Kidney (tissue), 14 donors: Measurements from ENCODE around the gene CCBE1. TPM values are rescaled to one million over a fixed set of nuclear protein-coding genes. Genes with fewer than 3 reads are reported as not detected.
A peak's percentile ranks its signal among the peaks of the same experiment; 100 is the strongest.

Experiments used
- DNase-seq, 5 donors: peaks; one replicate each; pipeline ENCODE4 v3.0.0-alpha.2; 2013 to 2020
- FAIRE-seq: peaks from 2 replicates; lab custom pipeline; 2012; peaks lifted over from hg19 to GRCh38; lab: Jason Lieb, UNC
- H3K27ac ChIP-seq, 2 donors: one replicate each; pipeline ENCODE4 v1.7.0; 2013; ENCODE audit warnings: low read depth in 2 of 2, low read length in 2 of 2, inconsistent platforms in 1 of 2
- H3K27me3 ChIP-seq: one replicate; pipeline ENCODE4 v1.7.1; 2013; ENCODE audit warnings: low read length, inconsistent platforms; ENCODE audit not compliant: control insufficient read depth, insufficient read depth
- H3K36me3 ChIP-seq, 3 donors: one replicate each; pipeline versions ENCODE4 v1.7.0 to v1.7.1; 2013; ENCODE audit warnings: low read length in 3 of 3, control low read depth in 1 of 3, inconsistent platforms in 1 of 3; ENCODE audit not compliant: insufficient read depth in 3 of 3, control insufficient read depth in 2 of 3
- H3K4me1 ChIP-seq, 3 donors: one replicate each; pipeline versions ENCODE4 v1.7.0 to v1.7.1; 2013; ENCODE audit warnings: low read length in 3 of 3, inconsistent platforms in 1 of 3, low read depth in 1 of 3; ENCODE audit not compliant: control insufficient read depth in 2 of 3, insufficient read depth in 2 of 3
- H3K4me3 ChIP-seq, 3 donors: one replicate each; pipeline versions ENCODE4 v1.7.0 to v1.8.1; 2013; ENCODE audit warnings: low read length in 3 of 3, control low read depth in 1 of 3, inconsistent platforms in 1 of 3
- H3K9ac ChIP-seq, 3 donors: one replicate each; pipeline versions ENCODE4 v1.7.0 to v1.7.1; 2013; ENCODE audit warnings: low read length in 3 of 3, control low read depth in 1 of 3, inconsistent platforms in 1 of 3
- H3K9me3 ChIP-seq, 3 donors: one replicate each; pipeline versions ENCODE4 v1.7.0 to v1.7.1; 2013; ENCODE audit warnings: low read length in 3 of 3, control low read depth in 1 of 3, inconsistent platforms in 1 of 3; ENCODE audit not compliant: control insufficient read depth in 2 of 3, insufficient read depth in 1 of 3
- intact Hi-C: fragments of 100-400 bp; cut with DNase I; formaldehyde crosslinking; loops from one replicate; pipeline ENCODE4 v1.11.1; 2022
- polyA plus RNA-seq: library from polyadenylated mRNA; stranded (reverse); fragments of 350-450 nt; fragmentation: Illumina TruSeq; extraction: RNeasy Lipid Tissue Mini Kit (QIAGEN cat#74804); gene quantifications from one replicate; pipeline ENCODE4 v1.2.3, GENCODE V29; 2014; ENCODE audit warnings: low read depth, low replicate concordance; ENCODE audit not compliant: insufficient read depth
- total RNA-seq: library from RNA; stranded (reverse); fragmentation: NEBNext Ultra II Directional; extraction: Animal tissue kit (Norgen Biotek cat#: 25700); gene quantifications from one replicate; pipeline ENCODE4 v1.2.1, GENCODE V29; 2021
- TF ChIP-seq, protein P1 (sequence below): IDR thresholded peaks from 3 replicates; pipeline ENCODE4 v1.5.1; 2012; ENCODE audit warnings: mild to moderate bottlenecking, moderate library complexity, borderline replicate concordance; ENCODE audit not compliant: insufficient read depth; ENCODE audit errors: extremely low read depth
- donor health status: control.
- donor health status: control.
- donor health status: control.
- donor health status: control.
- donor health status: control.
- donor health status: DM: yes; HTN: yes; CAD: no.
- donor health status: Normal renal cell carcinoma (clear cell type).

Gene CCBE1
- total and polyA plus RNA-seq, 2 donors from 2014 or later: 1.8 to 2.2 TPM

DNA sequence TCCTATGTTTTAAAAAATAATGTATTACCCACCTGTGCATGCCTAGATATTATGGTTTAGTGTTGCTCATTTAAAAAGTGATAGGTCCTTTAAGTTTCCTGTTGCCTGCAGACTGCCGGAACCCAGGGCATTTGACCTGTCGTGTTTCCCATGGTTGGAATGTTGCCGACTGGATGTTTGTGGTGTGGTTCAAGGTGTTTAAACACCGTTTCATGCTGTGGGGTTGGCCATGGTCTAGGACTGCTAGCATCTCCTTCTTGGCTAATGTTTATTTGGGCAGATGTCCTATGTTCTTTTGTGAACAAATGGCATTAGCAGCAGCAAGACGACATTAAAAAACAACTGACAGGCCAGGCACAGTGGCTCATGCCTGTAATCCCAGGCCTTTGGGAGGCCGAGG is 245.3 kb downstream of the CCBE1 start:
- intact Hi-C loops: no loop called here
- DNase-seq (no peak), FAIRE-seq (no peak)
- no peaks in the 10 kb centered on the region for H3K36me3 ChIP-seq
- no peak overlapping the region for H3K4me3 ChIP-seq
- TF ChIP-seq, protein P1, sequence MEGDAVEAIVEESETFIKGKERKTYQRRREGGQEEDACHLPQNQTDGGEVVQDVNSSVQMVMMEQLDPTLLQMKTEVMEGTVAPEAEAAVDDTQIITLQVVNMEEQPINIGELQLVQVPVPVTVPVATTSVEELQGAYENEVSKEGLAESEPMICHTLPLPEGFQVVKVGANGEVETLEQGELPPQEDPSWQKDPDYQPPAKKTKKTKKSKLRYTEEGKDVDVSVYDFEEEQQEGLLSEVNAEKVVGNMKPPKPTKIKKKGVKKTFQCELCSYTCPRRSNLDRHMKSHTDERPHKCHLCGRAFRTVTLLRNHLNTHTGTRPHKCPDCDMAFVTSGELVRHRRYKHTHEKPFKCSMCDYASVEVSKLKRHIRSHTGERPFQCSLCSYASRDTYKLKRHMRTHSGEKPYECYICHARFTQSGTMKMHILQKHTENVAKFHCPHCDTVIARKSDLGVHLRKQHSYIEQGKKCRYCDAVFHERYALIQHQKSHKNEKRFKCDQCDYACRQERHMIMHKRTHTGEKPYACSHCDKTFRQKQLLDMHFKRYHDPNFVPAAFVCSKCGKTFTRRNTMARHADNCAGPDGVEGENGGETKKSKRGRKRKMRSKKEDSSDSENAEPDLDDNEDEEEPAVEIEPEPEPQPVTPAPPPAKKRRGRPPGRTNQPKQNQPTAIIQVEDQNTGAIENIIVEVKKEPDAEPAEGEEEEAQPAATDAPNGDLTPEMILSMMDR: no peak
- H3K4me1 ChIP-seq: no peaks in the 10 kb centered on the region
- H3K9ac ChIP-seq: no peak overlapping the region
- H3K9me3 ChIP-seq: no peaks in the 10 kb centered on the region
- no peak overlapping the region for H3K27ac ChIP-seq
- no peaks in the 10 kb centered on the region for H3K27me3 ChIP-seq

DNA sequence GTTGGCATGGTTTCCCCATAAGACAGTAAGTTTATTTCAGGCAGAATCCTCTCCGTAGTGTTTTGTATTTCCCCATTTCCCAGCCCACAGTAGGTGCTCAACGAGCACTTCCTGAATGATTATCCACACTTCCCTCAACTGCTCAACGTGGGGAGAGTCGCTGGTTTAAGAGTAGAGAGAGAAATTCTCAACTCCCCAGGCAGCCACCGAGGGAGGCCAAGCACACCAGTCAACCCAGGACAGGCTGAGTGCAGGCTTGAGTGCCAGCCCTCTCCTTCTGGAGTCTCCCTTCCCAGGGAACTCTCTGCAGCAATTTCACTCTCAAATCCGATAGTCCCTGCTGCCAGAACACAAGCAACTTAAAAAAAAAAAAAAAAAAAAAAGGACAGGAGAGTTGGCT is 246.2 kb downstream of the CCBE1 start:
- intact Hi-C loops: no loop called here
- H3K36me3 ChIP-seq: no peaks in the 10 kb centered on the region
- DNase-seq (no peak), FAIRE-seq (no peak)
- H3K9me3 ChIP-seq: no peaks in the 10 kb centered on the region
- no peak overlapping the region for H3K9ac ChIP-seq
- no peaks in the 10 kb centered on the region for H3K4me1 ChIP-seq
- no peak overlapping the region for H3K4me3 ChIP-seq
- TF ChIP-seq, protein P1: no peak
- H3K27ac ChIP-seq: no peak overlapping the region
- H3K27me3 ChIP-seq: no peaks in the 10 kb centered on the region

DNA sequence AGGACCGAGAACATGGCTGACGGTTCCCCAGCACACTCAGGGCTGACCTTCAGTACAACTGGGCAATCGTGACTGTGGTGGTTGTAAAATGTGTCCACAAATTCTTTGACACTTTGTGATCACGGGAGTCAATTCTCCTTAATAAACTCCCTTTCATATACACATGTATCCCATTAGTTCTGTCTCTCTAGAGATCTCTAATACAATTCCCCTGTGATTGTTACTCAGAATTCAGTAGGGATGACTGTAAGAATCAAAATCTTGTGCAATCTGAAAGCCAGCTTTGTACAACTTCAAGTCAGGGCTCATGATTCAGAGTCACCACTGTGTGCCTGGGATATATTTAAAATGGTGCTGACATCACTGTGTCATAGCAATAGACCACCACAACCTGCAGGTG is 248.7 kb downstream of the CCBE1 start:
- no peaks in the 10 kb centered on the region for H3K27me3 ChIP-seq
- no peak overlapping the region for H3K4me3 ChIP-seq
- intact Hi-C loops: loop anchor here (10.0 kb wide), 1 partner anchor 376 kb away; no protein-coding TSS in a partner anchor
- TF ChIP-seq, protein P1: no peak
- DNase-seq (no peak), FAIRE-seq (no peak)
- no peaks in the 10 kb centered on the region for H3K4me1 ChIP-seq
- H3K27ac ChIP-seq: no peak overlapping the region
- H3K36me3 ChIP-seq: no peaks in the 10 kb centered on the region
- no peaks in the 10 kb centered on the region for H3K9me3 ChIP-seq
- no peak overlapping the region for H3K9ac ChIP-seq

DNA sequence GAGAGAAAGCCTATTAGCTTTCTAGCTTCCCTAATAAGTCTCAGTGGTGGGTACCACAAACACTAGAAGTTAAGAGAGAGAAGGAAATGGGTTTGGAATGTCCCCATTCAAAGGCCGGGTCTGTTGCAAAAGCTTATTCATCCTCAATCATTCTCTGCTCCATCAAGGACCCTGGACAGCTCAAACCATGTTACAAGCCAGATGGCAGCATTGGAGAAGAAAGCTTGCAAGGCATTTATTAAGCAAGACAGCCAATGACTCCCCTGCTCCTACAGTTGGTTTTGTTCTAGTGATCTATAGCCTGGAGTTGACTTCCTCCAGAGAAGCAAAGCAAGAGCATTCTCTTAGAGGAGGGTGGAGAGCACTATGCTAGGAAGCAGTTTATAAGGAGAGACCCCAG is 251.2 kb downstream of the CCBE1 start:
- Histone ChIP-seq H3K27ac (no peak overlapping the region), H3K36me3 (no peaks in the 10 kb centered on the region), H3K9ac (no peak overlapping the region), H3K9me3 (no peaks in the 10 kb centered on the region), H3K4me1 (no peaks in the 10 kb centered on the region), H3K27me3 (no peaks in the 10 kb centered on the region), H3K4me3 (no peak overlapping the region)
- DNase-seq: peak in 3 of 5 donors; percentile 24 to 65 (median 58)
- FAIRE-seq: no peak
- intact Hi-C loops: loop anchor here (10.0 kb wide), 1 partner anchor 379 kb away; no protein-coding TSS in a partner anchor
- TF ChIP-seq, protein P1: no peak
